C1 segment of cervical spinal cord (tissue), 14 donors: Measurements from ENCODE around the gene TBC1D17.

ENCODE experiments used
- DNase-seq, 14 donors: peaks; one replicate each; lab custom pipeline; 2025; lab: John Stamatoyannopoulos, UW

The TBC1D17 gene

DNA sequence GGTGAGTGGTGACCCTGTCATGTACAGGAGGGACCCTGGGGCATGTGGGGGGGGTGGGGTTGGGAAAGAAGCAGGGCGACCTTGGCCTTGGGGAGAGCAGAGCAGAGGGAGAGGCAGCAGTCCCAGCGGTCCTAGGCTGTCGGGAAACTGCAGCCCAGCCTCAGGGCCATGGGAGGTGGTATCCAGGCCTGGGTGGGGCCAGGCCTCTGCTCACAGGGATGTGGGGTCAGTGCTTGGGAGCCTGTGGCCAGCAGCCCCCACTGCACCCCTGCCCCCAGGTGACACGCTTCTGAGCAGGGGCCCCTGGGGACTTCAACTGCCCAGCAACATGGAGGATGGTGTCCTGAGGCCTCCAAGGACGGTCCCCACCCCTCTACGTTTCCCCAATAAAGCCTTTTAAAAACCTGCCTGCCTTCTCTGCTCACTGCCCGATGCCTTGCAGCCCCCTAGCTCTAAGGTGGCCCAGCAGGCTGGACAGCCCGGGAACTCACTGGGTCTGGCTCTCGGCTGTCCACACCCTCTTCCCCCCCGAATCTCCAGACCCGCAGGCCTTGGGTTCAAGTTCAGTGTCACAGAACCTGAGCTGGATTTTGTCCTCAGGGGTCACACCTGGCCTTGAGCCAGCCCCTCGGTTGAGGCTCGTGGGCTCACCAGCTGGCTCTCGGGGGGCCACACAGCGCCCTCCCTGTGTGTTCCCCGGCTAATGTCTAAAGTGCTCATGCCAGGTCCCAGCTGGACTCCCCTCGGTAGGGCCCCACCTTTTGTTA is 17.0 kb upstream of the TBC1D17 start:
- no peak for DNase-seq

DNA sequence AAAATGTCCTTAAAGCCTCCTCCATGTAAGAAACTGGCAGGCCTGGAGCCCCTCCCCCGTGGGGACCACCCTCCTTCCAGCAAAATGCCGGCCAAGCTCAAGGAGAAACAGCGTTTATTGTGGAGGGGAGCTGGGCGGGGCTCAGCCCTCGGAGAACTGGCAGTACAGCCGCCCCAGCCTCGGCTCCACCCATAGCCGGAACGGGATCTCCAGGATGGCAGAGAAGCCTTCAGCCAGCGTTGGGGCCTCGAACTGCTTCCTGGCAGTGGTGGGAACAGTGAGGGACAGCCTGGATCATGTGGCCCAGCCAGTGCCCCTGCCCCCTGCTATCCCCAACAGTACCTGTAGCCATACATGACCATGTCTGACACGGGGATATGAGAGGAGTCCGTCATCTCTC is 16.4 kb upstream of the TBC1D17 start:
- no peak for DNase-seq

DNA sequence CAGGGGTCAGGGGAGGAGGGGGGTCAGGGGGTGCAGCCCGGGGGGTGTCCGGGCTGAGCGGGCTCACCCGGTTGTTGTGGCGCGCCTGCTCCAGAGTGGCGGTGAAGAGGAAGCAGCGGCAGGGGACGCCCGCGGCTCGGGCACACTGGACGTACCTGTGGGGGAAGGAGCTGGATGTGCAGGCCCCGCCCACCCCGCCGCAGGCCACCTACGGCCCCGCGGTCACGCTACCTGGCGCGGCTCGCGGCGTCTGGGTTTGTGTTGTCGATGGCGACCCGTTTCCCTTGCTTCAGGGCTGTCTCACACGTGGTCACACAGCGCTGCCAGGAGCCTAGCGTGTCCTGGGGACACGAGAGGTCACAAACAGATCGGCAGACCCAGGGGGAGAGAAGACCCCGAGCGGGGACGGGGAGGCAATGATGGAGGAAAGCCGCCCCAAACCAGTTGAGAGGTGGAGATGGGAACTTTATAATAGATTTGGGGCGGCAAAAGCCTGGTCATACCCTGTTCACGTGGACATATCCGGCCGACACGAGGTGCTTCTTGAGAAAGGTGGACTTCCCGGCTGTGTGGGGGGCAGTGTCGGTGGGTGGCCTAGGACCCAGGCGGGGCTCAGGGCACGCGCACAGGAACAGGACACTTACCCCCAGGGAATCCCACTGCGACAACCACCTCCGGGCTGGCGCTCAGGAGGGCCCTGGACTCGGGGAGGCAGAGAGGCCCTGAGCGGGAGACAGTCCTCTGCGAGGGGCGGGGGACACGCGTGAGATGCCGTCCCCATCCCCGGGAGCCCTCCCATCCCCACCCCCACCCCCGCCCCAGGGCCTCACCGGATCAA is 15.7 kb upstream of the TBC1D17 start:
- no peak for DNase-seq

DNA sequence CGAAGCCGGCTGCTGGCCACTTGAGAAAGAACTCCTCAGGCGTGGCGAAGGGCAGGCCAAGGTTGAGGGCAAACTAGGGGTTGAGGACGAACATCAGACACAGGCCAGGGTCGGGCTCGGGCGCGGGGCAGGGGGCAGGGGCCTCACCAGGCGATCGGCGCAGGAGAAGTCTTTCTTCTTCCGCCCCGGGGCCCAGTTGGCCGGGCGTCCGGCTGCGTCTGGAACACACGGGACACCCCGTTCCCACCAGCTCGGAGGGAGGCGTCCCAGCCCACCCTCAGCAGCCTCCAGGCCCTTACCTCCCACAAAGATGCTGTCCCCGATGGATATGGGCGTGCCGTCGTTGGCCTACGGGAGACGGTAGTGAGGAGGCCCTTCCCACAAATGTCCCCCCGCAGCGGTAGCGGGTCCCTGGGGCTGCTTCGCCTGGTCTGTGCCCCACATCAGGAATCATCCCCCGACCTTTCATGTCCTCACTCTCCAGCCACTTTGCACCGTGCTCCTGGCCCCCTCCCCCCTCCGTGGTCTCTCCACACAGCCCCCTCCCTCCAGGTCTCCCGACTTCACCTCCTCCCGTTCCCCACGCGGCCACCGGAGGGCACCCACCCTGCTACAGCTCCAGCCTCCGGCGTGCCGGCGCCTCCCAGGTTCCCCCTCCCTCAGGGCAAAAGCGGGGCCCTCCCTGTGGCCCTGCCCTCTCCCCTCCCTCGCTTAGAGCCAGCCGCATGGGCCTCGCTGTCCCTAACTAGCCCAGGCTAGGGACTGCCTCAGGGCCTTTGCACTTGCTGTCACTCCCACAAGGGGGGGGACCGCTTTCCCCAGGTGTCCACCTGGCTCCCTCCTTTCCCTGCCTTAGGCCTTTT is 14.9 kb upstream of the TBC1D17 start:
- DNase-seq, result no peak

GRCh38 chr19:49863254-49863934 is 14.1 kb upstream of the TBC1D17 start:
- no peak for DNase-seq

GRCh38 chr19:49863935-49864320 is 13.6 kb upstream of the TBC1D17 start:
- no peak for DNase-seq

GRCh38 chr19:49864890-49865289 is 12.6 kb upstream of the TBC1D17 start:
- no peak for DNase-seq

- DNase-seq, result peak; percentile 94 to 99 (median 98)
These were observed 10.3 kb upstream of the TBC1D17 start, which contains the start of gene PNKP for GRCh38 chr19:49866933-49867782. TSS of gene PNKP (minus strand) at chr19:49867576. CDS start at chr19:49867204, 372 bp downstream.

GRCh38 chr19:49869009-49869483 is 8.5 kb upstream of the TBC1D17 start:
- DNase-seq, result no peak

- DNase-seq, result peak; percentile 76 to 100 (median 97)
These were observed 7.8 kb upstream of the TBC1D17 start for GRCh38 chr19:49869484-49870308.

DNA sequence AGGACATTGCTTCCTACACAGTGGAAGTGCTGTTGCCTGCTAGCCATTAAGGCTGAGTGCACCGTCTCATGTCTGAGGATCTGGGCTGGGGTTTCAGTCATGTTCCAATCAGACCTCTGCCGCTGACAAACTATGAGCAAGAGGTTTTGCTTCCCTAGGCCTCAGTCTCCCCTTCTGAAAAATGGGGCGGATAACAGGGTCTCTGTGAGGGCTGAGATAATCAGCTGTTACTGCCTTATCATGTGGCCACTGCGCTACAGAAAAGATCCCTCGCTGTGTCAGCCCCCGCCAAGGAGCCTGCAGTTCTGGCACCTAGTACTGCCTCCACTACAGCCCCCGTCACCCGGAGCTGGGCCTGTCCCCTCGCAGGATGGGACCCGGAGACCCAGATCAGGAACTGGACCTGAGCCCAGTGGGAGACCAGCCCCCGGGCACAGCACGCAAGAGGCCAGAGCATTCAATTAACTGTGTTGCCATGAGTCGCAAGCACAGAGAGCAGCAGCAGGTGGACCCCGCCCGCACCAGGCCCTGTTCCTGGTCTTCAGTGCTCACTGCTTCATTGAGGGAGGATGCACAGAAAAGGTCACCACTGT is 7.1 kb upstream of the TBC1D17 start:
- peak in 1 of 14 donors; percentile 53 for DNase-seq

DNA sequence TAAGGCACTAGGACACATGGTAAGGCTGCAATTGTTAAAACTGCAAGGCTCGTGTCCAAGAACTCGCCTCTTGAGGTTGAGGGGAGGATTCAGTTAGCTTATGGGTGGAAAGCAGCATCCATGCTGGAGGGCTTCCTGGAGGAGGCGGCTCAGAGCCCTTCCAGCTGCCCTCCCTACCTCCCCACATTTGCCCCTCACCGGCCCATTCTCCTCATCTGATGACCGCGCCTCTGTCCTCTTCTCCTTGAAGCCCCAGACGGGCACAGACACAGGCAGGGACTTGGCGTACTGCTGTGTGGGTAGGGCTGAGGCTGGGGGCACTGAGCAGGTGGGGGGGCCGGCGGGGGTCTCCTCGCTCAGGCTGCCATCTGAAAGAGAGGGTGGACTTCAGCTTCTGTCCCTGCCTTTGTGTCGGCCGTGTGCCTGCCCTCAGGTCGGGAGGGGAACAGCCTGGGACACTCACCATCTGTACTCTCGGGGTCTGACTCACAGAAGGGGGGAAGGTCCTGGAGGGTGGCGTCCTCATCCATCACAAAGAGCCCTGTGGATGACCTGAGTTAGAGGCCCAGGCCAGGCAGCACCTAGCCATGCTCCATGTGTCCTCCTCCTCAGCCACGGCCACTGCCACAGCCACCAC is 6.0 kb upstream of the TBC1D17 start:
- DNase-seq, result no peak

- no peak for DNase-seq
These were observed 5.0 kb upstream of the TBC1D17 start for GRCh38 chr19:49872245-49873128.

GRCh38 chr19:49873129-49873521 is 4.4 kb upstream of the TBC1D17 start:
- DNase-seq, result no peak

- no peak for DNase-seq
These were observed 3.7 kb upstream of the TBC1D17 start for GRCh38 chr19:49873834-49874233.

- DNase-seq, result no peak
These were observed 2.9 kb upstream of the TBC1D17 start for GRCh38 chr19:49874503-49875157.

DNA sequence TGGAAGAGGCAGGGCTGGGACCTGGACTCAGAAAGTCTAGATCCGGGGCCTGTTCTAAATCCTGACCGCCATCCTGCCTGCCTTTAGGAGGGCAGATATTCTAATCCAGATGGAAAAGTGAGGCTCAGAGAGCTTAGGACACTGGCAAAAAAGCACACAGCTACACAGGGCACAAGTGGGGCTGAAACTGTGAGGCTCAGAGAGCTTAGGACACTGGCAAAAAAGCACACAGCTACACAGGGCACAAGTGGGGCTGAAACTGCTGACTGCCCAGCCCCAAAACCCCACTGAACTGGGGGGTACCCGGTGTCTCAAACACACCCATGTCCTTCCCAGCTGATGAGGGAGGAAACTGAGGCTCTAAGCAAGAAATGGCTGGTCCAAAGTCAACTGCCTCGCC is 2.3 kb upstream of the TBC1D17 start:
- no peak for DNase-seq
